Activated CD4-positive, CD25-positive, alpha-beta regulatory T cell (primary cell): ENCODE measurements around the gene DNAJC7.
"Not testable (repeated sequence)": the region's sequence is repeated elsewhere in the genome, so short reads cannot be mapped to it uniquely, and the experiment has no call there.

Source experiments
- DNase-seq, 4 experiments: peaks; one replicate each; lab custom pipeline; 2025; lab: John Stamatoyannopoulos, UW

Gene DNAJC7

GRCh38 chr17:42012363-42012762, 4.9 kb downstream of the DNAJC7 start:
- DNase-seq, result not testable (repeated sequence)

- DNase-seq, result no peak
These were observed 6.2 kb downstream of the DNAJC7 start for GRCh38 chr17:42010898-42011516.

- not testable (repeated sequence) for DNase-seq
These were observed 7.0 kb downstream of the DNAJC7 start for GRCh38 chr17:42010266-42010680.

GRCh38 chr17:42009170-42009569, 8.1 kb downstream of the DNAJC7 start:
- DNase-seq, result no peak

GRCh38 chr17:42005166-42005565, 12.1 kb downstream of the DNAJC7 start:
- DNase-seq, result no peak

- DNase-seq, result no peak
These were observed 14.4 kb downstream of the DNAJC7 start for GRCh38 chr17:42002792-42003301.

GRCh38 chr17:42002175-42002791, 15.0 kb downstream of the DNAJC7 start:
- no peak for DNase-seq

GRCh38 chr17:42001729-42002128, 15.5 kb downstream of the DNAJC7 start:
- DNase-seq, result no peak

GRCh38 chr17:42000413-42001133, 16.7 kb downstream of the DNAJC7 start:
- DNase-seq, result no peak

- DNase-seq, result no peak
These were observed 18.7 kb downstream of the DNAJC7 start for GRCh38 chr17:41998497-41998896.

GRCh38 chr17:41996855-41997164, 20.4 kb downstream of the DNAJC7 start:
- no peak for DNase-seq

GRCh38 chr17:41992576-41992975, 24.7 kb downstream of the DNAJC7 start:
- no peak for DNase-seq

GRCh38 chr17:41989702-41990419, 27.4 kb downstream of the DNAJC7 start:
- DNase-seq, result no peak

- no peak for DNase-seq
These were observed 28.8 kb downstream of the DNAJC7 start for GRCh38 chr17:41988418-41988817.

GRCh38 chr17:41987642-41988041, 29.6 kb downstream of the DNAJC7 start:
- DNase-seq, result no peak

GRCh38 chr17:41986634-41987033, 30.6 kb downstream of the DNAJC7 start:
- no peak for DNase-seq

GRCh38 chr17:41985919-41986318, 31.3 kb downstream of the DNAJC7 start:
- no peak for DNase-seq

GRCh38 chr17:41984454-41984853, 32.8 kb downstream of the DNAJC7 start:
- DNase-seq, result no peak

- DNase-seq, result no peak
These were observed 35.0 kb downstream of the DNAJC7 start for GRCh38 chr17:41982026-41982760.

GRCh38 chr17:41977991-41978390, 39.2 kb downstream of the DNAJC7 start:
- no peak for DNase-seq

- DNase-seq, result no peak
These were observed 41.0 kb downstream of the DNAJC7 start for GRCh38 chr17:41976142-41976768.
